Regular cardiac myocyte (primary cell): ENCODE data around the gene SCRG1. TPM values are rescaled to one million over a fixed set of nuclear protein-coding genes. Genes with fewer than 3 reads are reported as not detected.

Experiments
- total RNA-seq: library from RNA; depleted of rRNA; stranded (reverse); fragments of >200 nt; gene quantifications from 2 replicates; pipeline ENCODE4 v1.2.3, GENCODE V29; 2014

SCRG1 gene
- total RNA-seq, result 0.19 and 0.56 TPM in 2 replicates

GRCh38 chr4:173398779-173399415 is at the start of gene SCRG1:
Gene SCRG1, minus strand, starts transcription at chr4:173399116. Its CDS starts 7,702 bp downstream, at chr4:173391414.

GRCh38 chr4:173370477-173371291 is 28.2 kb downstream of the SCRG1 start, which contains the start of gene SAP30:
Gene SAP30, plus strand, starts transcription at chr4:173370954. Its CDS starts 229 bp downstream, at chr4:173371183.

Other genes starting within 250 kb of the SCRG1 start
- gene GALNT7, start 230.3 kb downstream of the SCRG1 start, total RNA-seq, result 34.9 and 42.6 TPM in 2 replicates
- gene HMGB2, start 64.8 kb downstream of the SCRG1 start, total RNA-seq, result 37.2 and 166 TPM in 2 replicates
- gene SAP30, start 28.2 kb downstream of the SCRG1 start, total RNA-seq, result 32.0 and 43.1 TPM in 2 replicates
- 5.4 and 12.8 TPM in 2 replicates for gene HAND2, start 131.1 kb upstream of the SCRG1 start, total RNA-seq